ENCODE measurements around the gene SLC9C2. TPM values are rescaled to one million over a fixed set of nuclear protein-coding genes. Genes with fewer than 3 reads are reported as not detected.

Gene SLC9C2
- total RNA-seq, 4 donors from 2014 or later: not detected

- H3K4me1 ChIP-seq: peaks cover 5 to 80% (median 33%) of the 10 kb centered on the region in 3 donors
- no peaks in the 10 kb centered on the region for H3K9me3 ChIP-seq
- TF ChIP-seq POLR2A (IDR thresholded peaks at IDR 0.05): peak in 1 of 2 donors; percentile 21
- peak; percentile 85 for TF ChIP-seq POLR2AphosphoS5 (IDR thresholded peaks at IDR 0.05)
- TF ChIP-seq CTCF (IDR thresholded peaks at IDR 0.05): no peak
Observed at GRCh38 chr1:173478094-173478674, 124.7 kb downstream of the SLC9C2 start.

GRCh38 chr1:173477286-173478093, 125.4 kb downstream of the SLC9C2 start, which contains the start of gene PRDX6:
TSS of gene PRDX6 (plus strand) at chr1:173477335. CDS start at chr1:173477398, 63 bp downstream.
- peak; percentile 44 for ATAC-seq
- Histone ChIP-seq H3K4me3 (peak within 1 kb of the TSS; percentile 93 to 99), H3K27me3 (no peaks in the 10 kb centered on the region), H3K36me3 (peaks cover 10 to 32% of the 10 kb centered on the region in 2 donors), H3K27ac (peak within 1 kb of the TSS; percentile 99), H3K4me1 (peaks cover 5 to 81% (median 33%) of the 10 kb centered on the region in 3 donors), H3K9me3 (no peaks in the 10 kb centered on the region)
- TF ChIP-seq EP300 (IDR thresholded peaks at IDR 0.05) (no peak), POLR2AphosphoS5 (IDR thresholded peaks at IDR 0.05) (peak; percentile 98), POLR2A (IDR thresholded peaks at IDR 0.05) (peak; percentile 82 to 87), CTCF (IDR thresholded peaks at IDR 0.05) (peak in 2 of 4 experiments; percentile 23 to 24)
- 0% methylated on average over 4 to 8 of the region's 69 CpGs for WGBS, 2 donors (ENCODE audit: low coverage in 1 of 2)

More at GRCh38 chr1:173478094-173478674, 124.7 kb downstream of the SLC9C2 start:
- Histone ChIP-seq H3K27ac (peak overlapping the region; percentile 95 to 99 (median 99)), H3K36me3 (peaks cover 17 to 39% of the 10 kb centered on the region in 2 donors), H3K27me3 (no peaks in the 10 kb centered on the region), H3K4me3 (peak overlapping the region; percentile 88 to 93)
- peak; percentile 60 for ATAC-seq
- WGBS, 2 donors (ENCODE audit: low coverage in 1 of 2): 4% methylated on average over 8 to 9 of the region's 9 CpGs

DNA sequence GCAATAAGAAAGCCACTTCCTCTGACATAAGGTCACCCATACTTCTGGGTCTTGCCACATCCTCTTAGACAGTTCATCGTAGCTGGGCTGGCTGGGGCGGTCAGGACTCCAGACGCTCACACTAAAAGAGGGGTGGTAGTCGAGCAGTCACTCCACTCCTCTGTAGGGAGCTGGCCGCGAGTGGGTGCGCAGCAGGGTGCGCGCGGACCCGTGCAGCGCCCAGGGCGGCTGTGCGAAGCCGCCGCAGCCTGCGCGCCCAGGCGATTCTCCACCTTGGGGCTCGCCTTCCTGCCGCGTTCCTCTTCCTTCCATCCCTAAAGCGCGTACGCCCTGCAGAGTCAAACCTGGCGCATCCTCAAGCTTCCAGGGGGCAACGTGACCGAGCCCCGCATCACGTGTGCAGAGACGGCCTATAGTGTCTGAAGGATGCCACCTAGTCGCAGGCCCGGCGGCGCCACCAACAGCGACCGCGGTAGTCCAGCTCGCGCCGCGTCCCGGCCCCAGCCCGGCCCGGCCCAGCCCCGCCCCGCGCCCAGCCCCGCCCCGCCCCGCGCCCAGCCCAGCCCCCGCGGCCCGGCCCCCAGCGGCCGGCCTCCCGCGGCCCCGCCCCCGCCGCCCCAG, 126.1 kb downstream of the SLC9C2 start:
- Histone ChIP-seq H3K36me3 (peaks cover 3 to 25% of the 10 kb centered on the region in 2 donors), H3K27me3 (no peaks in the 10 kb centered on the region), H3K9me3 (no peaks in the 10 kb centered on the region), H3K4me1 (peaks cover 5 to 81% (median 33%) of the 10 kb centered on the region in 3 donors), H3K27ac (peak overlapping the region; percentile 99), H3K4me3 (peak overlapping the region; percentile 93 to 99)
- WGBS, 2 donors (ENCODE audit: low coverage in 1 of 2): 0% methylated on average over 1 to 2 of the region's 62 CpGs
- peak; percentile 40 for TF ChIP-seq POLR2AphosphoS5 (IDR thresholded peaks at IDR 0.05)
- TF ChIP-seq CTCF (IDR thresholded peaks at IDR 0.05): peak in 1 of 4 experiments; percentile 28
- TF ChIP-seq POLR2A (IDR thresholded peaks at IDR 0.05): peak; percentile 67 to 74
- no peak for TF ChIP-seq EP300 (IDR thresholded peaks at IDR 0.05)
- ATAC-seq: peak; percentile 92

GRCh38 chr1:173476197-173476664, 126.6 kb downstream of the SLC9C2 start:
- Histone ChIP-seq H3K4me3 (peak overlapping the region; percentile 93 to 99), H3K27me3 (no peaks in the 10 kb centered on the region), H3K36me3 (peaks cover 3 to 19% of the 10 kb centered on the region in 2 donors), H3K4me1 (peaks cover 5 to 77% (median 33%) of the 10 kb centered on the region in 3 donors), H3K9me3 (no peaks in the 10 kb centered on the region), H3K27ac (peak overlapping the region; percentile 99)
- WGBS, 2 donors (ENCODE audit: low coverage in 1 of 2): 17 to 21% methylated on average over 3 to 5 of the region's 5 CpGs
- ATAC-seq: no peak
- no peak for TF ChIP-seq POLR2AphosphoS5 (IDR thresholded peaks at IDR 0.05)
- no peak for TF ChIP-seq POLR2A (IDR thresholded peaks at IDR 0.05)
- TF ChIP-seq CTCF (IDR thresholded peaks at IDR 0.05): no peak
- no peak for TF ChIP-seq EP300 (IDR thresholded peaks at IDR 0.05)

Data from gastroesophageal sphincter (tissue), 4 donors.